ENCODE results near the gene TMTC1. TPM values are rescaled to one million over a fixed set of nuclear protein-coding genes. Genes with fewer than 3 reads are reported as not detected.

The TMTC1 gene
- total RNA-seq, 4 donors from 2014 or later: 83.9 to 169 (median 96.9) TPM

GRCh38 chr12:29695800-29696199, 87.9 kb downstream of the TMTC1 start:
- no peak for DNase-seq (ENCODE audit: low spot score)
- no peak for ATAC-seq (ENCODE audit: low FRiP score)
- no peak for TF ChIP-seq CTCF (IDR thresholded peaks at IDR 0.05)

- ATAC-seq (ENCODE audit: low FRiP score): no peak
- no peak for TF ChIP-seq CTCF (IDR thresholded peaks at IDR 0.05)
- DNase-seq (ENCODE audit: low spot score): no peak
These were observed 88.7 kb downstream of the TMTC1 start for GRCh38 chr12:29695026-29695425.

GRCh38 chr12:29694002-29694401, 89.7 kb downstream of the TMTC1 start:
- ATAC-seq (ENCODE audit: low FRiP score) (no peak), DNase-seq (ENCODE audit: low spot score) (no peak)
- no peak for TF ChIP-seq CTCF (IDR thresholded peaks at IDR 0.05)

- TF ChIP-seq CTCF (IDR thresholded peaks at IDR 0.05): no peak
- ATAC-seq (ENCODE audit: low FRiP score): no peak
- DNase-seq (ENCODE audit: low spot score): no peak
These were observed 91.5 kb downstream of the TMTC1 start for GRCh38 chr12:29692237-29692636.

- DNase-seq (ENCODE audit: low spot score): no peak
- no peak for TF ChIP-seq CTCF (IDR thresholded peaks at IDR 0.05)
- ATAC-seq (ENCODE audit: low FRiP score): no peak
These were observed 92.4 kb downstream of the TMTC1 start for GRCh38 chr12:29691161-29691854.

- TF ChIP-seq CTCF (IDR thresholded peaks at IDR 0.05): no peak
- DNase-seq (ENCODE audit: low spot score) (no peak), ATAC-seq (ENCODE audit: low FRiP score) (no peak)
These were observed 93.0 kb downstream of the TMTC1 start for GRCh38 chr12:29690728-29691127.

GRCh38 chr12:29688914-29689313, 94.8 kb downstream of the TMTC1 start:
- ATAC-seq (ENCODE audit: low FRiP score): no peak
- TF ChIP-seq CTCF (IDR thresholded peaks at IDR 0.05): no peak
- DNase-seq (ENCODE audit: low spot score): no peak

All from omental fat pad (tissue), 4 donors.